Naive thymus-derived CD4-positive, alpha-beta T cell (primary cell): ENCODE results near the gene TTC23L. TPM values are rescaled to one million over a fixed set of nuclear protein-coding genes. Genes with fewer than 3 reads are reported as not detected.

Source experiments
- ATAC-seq: fragments of 150-1000 bp; cut with Tn5 transposase; 2 replicates; pipeline ENCODE4 v1.10.0; 2021; ENCODE audit warnings: mild to moderate bottlenecking, moderate library complexity
- CTCF ChIA-PET: fragments of 350-600 bp; sonication (Branson Sonifier 250); formaldehyde crosslinking; loops from one replicate; lab custom pipeline; 2021; ENCODE audit warnings: antibody characterized with exemption; lab: Charles Lee
- POLR2A ChIA-PET: fragments of 350-600 bp; sonication (Branson Sonifier 250); formaldehyde crosslinking; loops from one replicate; lab custom pipeline; 2021; ENCODE audit warnings: antibody characterized with exemption, inconsistent platforms; lab: Charles Lee
- DNase-seq, 9 donors: peaks; one replicate each; pipeline versions ENCODE4 v3.0.0 to v3.0.0-alpha.2; 2020 to 2022; ENCODE audit warnings: mixed read lengths in 1 of 9
- H3K27ac ChIP-seq: one replicate; pipeline ENCODE4 v1.7.0; 2013; ENCODE audit warnings: mild to moderate bottlenecking, low read depth, low read length, moderate library complexity
- H3K27me3 ChIP-seq, 2 donors: one replicate each; pipeline ENCODE4 v1.7.0; 2013; ENCODE audit warnings: low read length in 2 of 2, mild to moderate bottlenecking in 2 of 2, moderate library complexity in 2 of 2; ENCODE audit not compliant: control insufficient read depth in 2 of 2, insufficient read depth in 2 of 2
- H3K36me3 ChIP-seq, 3 experiments: 1 replicate in 2 of 3; 2 replicates in 1 of 3; pipeline ENCODE4 v1.7.0; 2013; ENCODE audit warnings: low read length in 3 of 3, mild to moderate bottlenecking in 3 of 3, moderate library complexity in 1 of 3; ENCODE audit not compliant: insufficient read depth in 3 of 3, control insufficient read depth in 2 of 3
- H3K4me1 ChIP-seq, 2 donors: one replicate each; pipeline ENCODE4 v1.7.0; 2013; ENCODE audit warnings: low read length in 2 of 2, mild to moderate bottlenecking in 2 of 2, moderate library complexity in 1 of 2; ENCODE audit not compliant: control insufficient read depth in 2 of 2, insufficient read depth in 2 of 2
- H3K4me3 ChIP-seq: 2 replicates; pipeline ENCODE4 v1.7.0; 2013; ENCODE audit warnings: mild to moderate bottlenecking, low read length
- H3K9me3 ChIP-seq, 3 experiments: 1 replicate in 2 of 3; 2 replicates in 1 of 3; pipeline ENCODE4 v1.7.0; 2013; ENCODE audit warnings: low read length in 3 of 3; ENCODE audit not compliant: control insufficient read depth in 2 of 3
- H3K27ac Mint-ChIP-seq, 9 donors: one replicate each; pipeline ENCODE4 v1.8.0; 2020 to 2022; ENCODE audit warnings: mixed read lengths in 9 of 9, mild to moderate bottlenecking in 8 of 9, moderate library complexity in 5 of 9, inconsistent platforms in 2 of 9
- H3K27me3 Mint-ChIP-seq, 5 donors: one replicate each; pipeline ENCODE4 v1.8.0; 2021 to 2022; ENCODE audit warnings: mixed read lengths in 5 of 5, mild to moderate bottlenecking in 1 of 5
- H3K36me3 Mint-ChIP-seq, 5 donors: one replicate each; pipeline ENCODE4 v1.8.0; 2020 to 2022; ENCODE audit warnings: mixed read lengths in 5 of 5, mild to moderate bottlenecking in 3 of 5, inconsistent platforms in 1 of 5
- H3K4me1 Mint-ChIP-seq, 7 donors: one replicate each; pipeline ENCODE4 v1.8.0; 2020 to 2022; ENCODE audit warnings: mixed read lengths in 7 of 7, mild to moderate bottlenecking in 3 of 7, inconsistent platforms in 1 of 7
- H3K4me3 Mint-ChIP-seq, 10 donors: one replicate each; pipeline ENCODE4 v1.8.0; 2020 to 2022; ENCODE audit warnings: mild to moderate bottlenecking in 10 of 10, mixed read lengths in 10 of 10, moderate library complexity in 6 of 10, inconsistent platforms in 2 of 10
- H3K9me3 Mint-ChIP-seq, 11 donors: one replicate each; pipeline ENCODE4 v1.8.0; 2020 to 2022; ENCODE audit warnings: mixed read lengths in 11 of 11, mild to moderate bottlenecking in 4 of 11, inconsistent platforms in 1 of 11, moderate library complexity in 1 of 11
- intact Hi-C, 2 donors: fragments of 100-400 bp; cut with micrococcal nuclease; formaldehyde crosslinking; loops; one replicate each; pipeline ENCODE4 v1.15.1; 2023
- polyA plus RNA-seq, 2 donors: library from polyadenylated mRNA; unstranded; fragments of 300-500 nt; fragmentation: Illumina TruSeq; gene quantifications; one replicate each; pipeline ENCODE4 v1.2.3, GENCODE V29; 2021
- total RNA-seq, 6 experiments: library from RNA in 5 of 6; stranded (reverse) in 5 of 6; gene quantifications; 1 replicate in 5 of 6; 2 replicates in 1 of 6; pipeline ENCODE4 v1.2.3 and lab custom pipeline; 2021 to 2026

The TTC23L gene
- total and polyA plus RNA-seq, 7 experiments from 2014 or later = 0.57 to 1.9 (median 1.00) TPM; not detected in 4

GRCh38 chr5:34831303-34831702, 7.7 kb upstream of the TTC23L start:
- Histone ChIP-seq H3K27ac (no peak overlapping the region), H3K36me3 (no peaks in the 10 kb centered on the region), H3K9me3 (no peaks in the 10 kb centered on the region), H3K4me1 (no peaks in the 10 kb centered on the region), H3K27me3 (no peaks in the 10 kb centered on the region), H3K4me3 (no peak overlapping the region)
- intact Hi-C loops = no loop called here
- ChIA-PET CTCF (no interaction called here), POLR2A (no interaction called here)
- ATAC-seq (no peak), DNase-seq (no peak)
- no peaks in the 10 kb centered on the region for H3K4me1 Mint-ChIP-seq
- H3K27me3 Mint-ChIP-seq = peaks cover 0 to 10% (median 8%) of the 10 kb centered on the region in 5 donors
- H3K27ac Mint-ChIP-seq = no peak overlapping the region
- no peak overlapping the region for H3K4me3 Mint-ChIP-seq
- peaks cover 0 to 3% (median 0%) of the 10 kb centered on the region in 11 donors for H3K9me3 Mint-ChIP-seq
- no peaks in the 10 kb centered on the region for H3K36me3 Mint-ChIP-seq

- H3K36me3 ChIP-seq = no peaks in the 10 kb centered on the region
- DNase-seq = no peak
- Mint-ChIP-seq H3K4me1 (no peaks in the 10 kb centered on the region), H3K9me3 (peaks cover 0 to 3% (median 0%) of the 10 kb centered on the region in 11 donors), H3K27ac (no peak overlapping the region), H3K4me3 (no peak overlapping the region), H3K36me3 (no peaks in the 10 kb centered on the region), H3K27me3 (peaks cover 0 to 11% (median 0%) of the 10 kb centered on the region in 5 donors)
- no peak overlapping the region for H3K27ac ChIP-seq
- ATAC-seq = no peak
- ChIA-PET POLR2A (no interaction called here), CTCF (no interaction called here)
- H3K4me3 ChIP-seq = no peak overlapping the region
- no peaks in the 10 kb centered on the region for H3K27me3 ChIP-seq
- H3K9me3 ChIP-seq = no peaks in the 10 kb centered on the region
- H3K4me1 ChIP-seq = no peaks in the 10 kb centered on the region
- intact Hi-C loops = no loop called here
Measured at GRCh38 chr5:34832568-34832967, 6.4 kb upstream of the TTC23L start.

- H3K9me3 ChIP-seq = no peaks in the 10 kb centered on the region
- intact Hi-C loops = no loop called here
- H3K27ac ChIP-seq = no peak overlapping the region
- Mint-ChIP-seq H3K9me3 (peaks cover 0 to 1% (median 0%) of the 10 kb centered on the region in 11 donors), H3K27ac (no peak overlapping the region), H3K27me3 (peaks cover 0 to 11% (median 0%) of the 10 kb centered on the region in 5 donors), H3K4me1 (peaks cover 0 to under 1% (median 0%) of the 10 kb centered on the region in 7 donors), H3K4me3 (no peak overlapping the region), H3K36me3 (peaks cover 0 to under 1% (median 0%) of the 10 kb centered on the region in 5 donors)
- ChIA-PET POLR2A (no interaction called here), CTCF (no interaction called here)
- no peaks in the 10 kb centered on the region for H3K4me1 ChIP-seq
- DNase-seq = no peak
- no peak overlapping the region for H3K4me3 ChIP-seq
- no peak for ATAC-seq
- no peaks in the 10 kb centered on the region for H3K27me3 ChIP-seq
- no peaks in the 10 kb centered on the region for H3K36me3 ChIP-seq
Measured at GRCh38 chr5:34833090-34833489, 5.9 kb upstream of the TTC23L start.

- ATAC-seq = no peak
- Histone ChIP-seq H3K36me3 (no peaks in the 10 kb centered on the region), H3K4me3 (no peak overlapping the region), H3K4me1 (peaks cover 0 to 4% of the 10 kb centered on the region in 2 donors), H3K27me3 (no peaks in the 10 kb centered on the region), H3K27ac (no peak overlapping the region), H3K9me3 (no peaks in the 10 kb centered on the region)
- H3K9me3 Mint-ChIP-seq = peaks cover 0 to 2% (median 0%) of the 10 kb centered on the region in 11 donors
- CTCF ChIA-PET = no interaction called here
- H3K4me3 Mint-ChIP-seq = no peak overlapping the region
- peaks cover 0 to 11% (median 0%) of the 10 kb centered on the region in 5 donors for H3K27me3 Mint-ChIP-seq
- H3K27ac Mint-ChIP-seq = no peak overlapping the region
- POLR2A ChIA-PET = no interaction called here
- H3K4me1 Mint-ChIP-seq = peaks cover 1 to 10% (median 6%) of the 10 kb centered on the region in 7 donors
- intact Hi-C loops = no loop called here
- DNase-seq = no peak
- H3K36me3 Mint-ChIP-seq = peaks cover 0 to 3% (median 0%) of the 10 kb centered on the region in 5 donors
Measured at GRCh38 chr5:34833976-34834793, 4.8 kb upstream of the TTC23L start.

- H3K4me1 ChIP-seq = peaks cover 0 to 4% of the 10 kb centered on the region in 2 donors
- Mint-ChIP-seq H3K4me3 (no peak overlapping the region), H3K27ac (no peak overlapping the region), H3K4me1 (peaks cover 6 to 16% (median 10%) of the 10 kb centered on the region in 7 donors), H3K9me3 (peaks cover 0 to 2% (median 0%) of the 10 kb centered on the region in 11 donors), H3K27me3 (peaks cover 0 to 11% (median 0%) of the 10 kb centered on the region in 5 donors), H3K36me3 (peaks cover 0 to 3% (median 0%) of the 10 kb centered on the region in 5 donors)
- DNase-seq = no peak
- no peak overlapping the region for H3K27ac ChIP-seq
- ChIA-PET CTCF (no interaction called here), POLR2A (no interaction called here)
- H3K27me3 ChIP-seq = no peaks in the 10 kb centered on the region
- H3K9me3 ChIP-seq = no peaks in the 10 kb centered on the region
- intact Hi-C loops = loop anchor here (5.0 kb wide), 5 partner anchors 63 to 1408 kb away; partner anchors contain the start of genes AMACR (in 1 of the 2), LMBRD2 (in 1 of the 2), NADK2 (in 1 of the 2) and RAI14 (in 1 of the 2)
- no peak for ATAC-seq
- H3K36me3 ChIP-seq = no peaks in the 10 kb centered on the region
- no peak overlapping the region for H3K4me3 ChIP-seq
Measured at GRCh38 chr5:34834794-34835089, 4.2 kb upstream of the TTC23L start.

- CTCF ChIA-PET = no interaction called here
- ATAC-seq = no peak
- Mint-ChIP-seq H3K27me3 (peaks cover 0 to 11% (median 0%) of the 10 kb centered on the region in 5 donors), H3K27ac (peak overlapping the region in 4 of 9 donors; percentile 2 to 80 (median 33)), H3K4me3 (no peak overlapping the region), H3K4me1 (peaks cover 6 to 16% (median 10%) of the 10 kb centered on the region in 7 donors), H3K9me3 (peaks cover 0 to 2% (median 0%) of the 10 kb centered on the region in 11 donors), H3K36me3 (peaks cover 0 to 3% (median 0%) of the 10 kb centered on the region in 5 donors)
- no peak for DNase-seq
- intact Hi-C loops = loop anchor here (5.0 kb wide), 5 partner anchors 62 to 1407 kb away; partner anchors contain the start of genes AMACR (in 1 of the 2), LMBRD2 (in 1 of the 2), NADK2 (in 1 of the 2) and RAI14 (in 1 of the 2)
- no peaks in the 10 kb centered on the region for H3K27me3 ChIP-seq
- no peak overlapping the region for H3K4me3 ChIP-seq
- no peaks in the 10 kb centered on the region for H3K9me3 ChIP-seq
- no peak overlapping the region for H3K27ac ChIP-seq
- H3K4me1 ChIP-seq = peaks cover 0 to 4% of the 10 kb centered on the region in 2 donors
- H3K36me3 ChIP-seq = no peaks in the 10 kb centered on the region
- POLR2A ChIA-PET = no interaction called here
Measured at GRCh38 chr5:34835664-34836063, 3.3 kb upstream of the TTC23L start.
